GM18951 (cell line): ENCODE measurements around the gene OTUD7B.
"Not testable (repeated sequence)": the region's sequence is repeated elsewhere in the genome, so short reads cannot be mapped to it uniquely, and the experiment has no call there.

Source experiments
- POLR2A ChIP-seq: IDR thresholded peaks from 4 replicates; pipeline ENCODE4 v1.6.1; 2011; ENCODE audit warnings: mild to moderate bottlenecking; ENCODE audit not compliant: insufficient read length, insufficient read depth; ENCODE audit errors: extremely low read depth
- in situ Hi-C: fragments of 300-500 bp; cut with MboI; formaldehyde crosslinking; loops from one replicate; pipeline ENCODE4 v1.12.0; 2022; ENCODE audit warnings: low sequenced_read_pairs, mixed read lengths, inconsistent platforms; ENCODE audit not compliant: unreplicated experiment

Gene OTUD7B

GRCh38 chr1:149986486-149987296 lies 23.8 kb downstream of the OTUD7B start:
- TF ChIP-seq POLR2A = no peak

GRCh38 chr1:149979972-149980540 lies 30.5 kb downstream of the OTUD7B start:
- in situ Hi-C loops = no loop called here
- TF ChIP-seq POLR2A = no peak

More at GRCh38 chr1:149986486-149987296, 23.8 kb downstream of the OTUD7B start:
- in situ Hi-C loops = no loop called here

GRCh38 chr1:149979245-149979971 lies 31.1 kb downstream of the OTUD7B start:
- in situ Hi-C loops = no loop called here
- no peak for TF ChIP-seq POLR2A

GRCh38 chr1:149978547-149979023 lies 31.9 kb downstream of the OTUD7B start:
- in situ Hi-C loops = no loop called here
- no peak for TF ChIP-seq POLR2A

- in situ Hi-C loops = no loop called here
These were observed 33.2 kb downstream of the OTUD7B start for GRCh38 chr1:149977345-149977744.

GRCh38 chr1:149972547-149972946 lies 38.0 kb downstream of the OTUD7B start:
- in situ Hi-C loops = no loop called here
- TF ChIP-seq POLR2A = no peak

More at GRCh38 chr1:149977345-149977744, 33.2 kb downstream of the OTUD7B start:
- TF ChIP-seq POLR2A = no peak

GRCh38 chr1:149967646-149968045 lies 42.9 kb downstream of the OTUD7B start:
- TF ChIP-seq POLR2A = no peak
- in situ Hi-C loops = loop anchor here (10.0 kb wide), 1 partner anchor 87 kb away; no protein-coding TSS in a partner anchor

GRCh38 chr1:149967041-149967440 lies 43.5 kb downstream of the OTUD7B start:
- in situ Hi-C loops = loop anchor here (10.0 kb wide), 1 partner anchor 88 kb away; no protein-coding TSS in a partner anchor

GRCh38 chr1:149966405-149966804 lies 44.1 kb downstream of the OTUD7B start:
- in situ Hi-C loops = loop anchor here (10.0 kb wide), 1 partner anchor 88 kb away; no protein-coding TSS in a partner anchor

More at GRCh38 chr1:149967041-149967440, 43.5 kb downstream of the OTUD7B start:
- no peak for TF ChIP-seq POLR2A

GRCh38 chr1:149965440-149965839 lies 45.1 kb downstream of the OTUD7B start:
- TF ChIP-seq POLR2A = no peak
- in situ Hi-C loops = loop anchor here (10.0 kb wide), 1 partner anchor 89 kb away; no protein-coding TSS in a partner anchor

More at GRCh38 chr1:149966405-149966804, 44.1 kb downstream of the OTUD7B start:
- TF ChIP-seq POLR2A = no peak

- TF ChIP-seq POLR2A = no peak
- in situ Hi-C loops = loop anchor here (10.0 kb wide), 1 partner anchor 91 kb away; no protein-coding TSS in a partner anchor
These were observed 47.2 kb downstream of the OTUD7B start for GRCh38 chr1:149963358-149963757.

GRCh38 chr1:149962736-149963135 lies 47.8 kb downstream of the OTUD7B start:
- no peak for TF ChIP-seq POLR2A
- in situ Hi-C loops = loop anchor here (10.0 kb wide), 1 partner anchor 92 kb away; no protein-coding TSS in a partner anchor

GRCh38 chr1:149962039-149962647 lies 48.4 kb downstream of the OTUD7B start:
- in situ Hi-C loops = loop anchor here (10.0 kb wide), 1 partner anchor 93 kb away; no protein-coding TSS in a partner anchor
- no peak for TF ChIP-seq POLR2A

- in situ Hi-C loops = not testable (repeated sequence)
These were observed 53.0 kb downstream of the OTUD7B start for GRCh38 chr1:149957548-149957947.
